Left colon (tissue), 2 donors: Measurements from ENCODE around the gene STIMATE. TPM values are rescaled to one million over a fixed set of nuclear protein-coding genes. Genes with fewer than 3 reads are reported as not detected.
A peak's percentile ranks its signal among the peaks of the same experiment; 100 is the strongest.

ENCODE experiments used
- ATAC-seq: fragments of 200-7000 bp; cut with Tn5 transposase; one replicate; pipeline ENCODE4 v1.9.1; 2020; ENCODE audit warnings: mild to moderate bottlenecking, moderate library complexity
- DNase-seq, 2 donors: peaks; one replicate each; pipeline ENCODE4 v3.0.0-alpha.2; 2020
- intact Hi-C, 2 donors: fragments of 100-400 bp; cut with DNase I in 1 of 2; cut with micrococcal nuclease in 1 of 2; formaldehyde crosslinking; loops; one replicate each; pipeline versions ENCODE4 v1.11.2 to v1.14.0; 2022; cut with DNase I, micrococcal nuclease
- total RNA-seq, 2 donors: library from RNA; stranded (reverse); fragmentation: NEBNext Ultra II Directional; extraction: Animal tissue kit (Norgen Biotek cat#: 25700); gene quantifications; one replicate each; pipeline ENCODE4 v1.2.1, GENCODE V29; 2021
- donor health status: DM: no; HTN: no; CAD: no.
- donor health status: DM: yes; HTN: yes; CAD: no.

Gene STIMATE
- total RNA-seq, 2 donors from 2014 or later = 10.0 to 13.6 TPM

DNA sequence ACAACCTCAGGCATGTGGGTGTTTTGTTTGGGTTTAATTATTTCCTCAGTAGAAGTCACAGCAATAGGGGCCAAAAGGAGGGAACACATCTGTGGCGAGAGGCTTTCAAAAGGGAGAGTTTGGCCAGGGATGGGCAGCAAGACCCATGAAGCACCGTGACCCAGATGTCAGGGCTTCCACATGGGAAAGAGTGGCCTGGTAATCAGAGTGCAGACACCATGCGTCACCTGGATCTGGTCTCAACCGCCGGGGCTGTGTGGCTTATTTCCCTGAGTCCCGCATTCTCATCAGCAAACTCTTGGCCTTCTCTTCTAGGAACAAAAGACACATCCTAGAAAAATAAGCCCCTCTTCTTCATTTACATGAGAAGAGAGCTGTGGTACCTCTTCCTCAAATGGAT is 50.1 kb downstream of the STIMATE start:
- ATAC-seq = no peak
- intact Hi-C loops = no loop called here
- no peak for DNase-seq

DNA sequence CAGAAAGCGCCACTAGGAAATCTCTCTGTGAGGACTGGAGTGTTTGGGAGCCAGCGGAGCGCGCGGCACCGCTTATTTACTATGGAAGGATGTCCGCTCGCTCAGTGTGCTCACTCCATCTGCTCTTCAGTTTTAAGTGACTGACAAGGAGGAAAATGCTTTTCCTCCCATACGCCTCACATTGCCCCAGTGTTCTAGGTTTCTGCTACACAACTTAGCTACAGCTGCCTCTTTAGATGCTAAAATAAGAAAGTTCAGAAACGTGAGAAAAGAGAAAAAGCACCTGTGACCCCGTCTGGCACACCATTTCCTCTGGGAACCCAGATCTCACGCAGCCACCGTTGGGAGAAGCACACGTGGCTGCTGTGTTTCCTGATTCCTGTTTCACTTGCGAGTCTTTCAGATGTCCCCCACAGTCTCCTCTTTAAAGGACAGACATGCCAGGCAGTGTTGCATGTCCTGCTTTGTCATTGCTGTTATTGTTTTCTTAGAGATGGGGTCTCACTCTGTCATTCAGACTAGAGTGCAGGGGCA is 50.8 kb downstream of the STIMATE start:
- intact Hi-C loops = no loop called here
- no peak for ATAC-seq
- no peak for DNase-seq

DNA sequence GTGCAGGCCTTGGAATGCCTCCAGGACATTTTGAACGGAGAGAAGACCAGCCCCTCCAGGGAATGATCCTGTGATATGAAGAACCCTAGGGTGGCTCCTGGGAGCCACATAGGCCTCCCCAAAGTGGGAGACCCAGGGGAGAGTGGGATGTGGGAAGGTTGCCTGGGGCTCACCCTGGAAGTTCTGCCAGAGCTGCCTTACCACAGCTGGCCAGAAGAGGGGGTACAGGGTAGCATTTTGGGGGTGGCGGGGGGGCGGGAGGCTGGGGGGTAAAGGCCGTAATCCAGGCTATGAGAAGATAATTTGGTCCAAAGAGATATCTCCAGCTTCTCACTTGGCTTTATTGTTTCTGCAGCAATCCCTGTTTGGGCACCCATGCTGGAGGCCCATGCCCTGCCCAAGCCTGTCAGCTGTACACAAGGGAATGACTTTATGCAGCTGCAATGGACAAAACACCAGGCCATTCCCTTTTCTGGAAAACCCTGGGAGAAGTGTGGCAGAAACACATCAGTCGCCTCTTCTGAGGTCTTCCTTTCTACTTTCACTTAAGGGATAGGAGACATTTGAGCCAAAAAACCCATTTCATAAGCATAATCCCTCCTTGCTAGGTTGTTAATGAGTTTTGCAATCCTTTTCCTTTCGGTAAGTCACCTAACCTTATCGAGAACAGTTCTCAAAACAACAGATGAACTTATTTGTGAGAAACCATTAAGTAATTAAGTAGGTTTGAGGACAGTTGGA is 51.5 kb downstream of the STIMATE start:
- ATAC-seq (peak; percentile 42), DNase-seq (no peak)
- intact Hi-C loops = no loop called here

GRCh38 chr3:52845157-52845556 is 52.2 kb downstream of the STIMATE start:
- DNase-seq = no peak
- peak; percentile 34 for ATAC-seq
- intact Hi-C loops = no loop called here

DNA sequence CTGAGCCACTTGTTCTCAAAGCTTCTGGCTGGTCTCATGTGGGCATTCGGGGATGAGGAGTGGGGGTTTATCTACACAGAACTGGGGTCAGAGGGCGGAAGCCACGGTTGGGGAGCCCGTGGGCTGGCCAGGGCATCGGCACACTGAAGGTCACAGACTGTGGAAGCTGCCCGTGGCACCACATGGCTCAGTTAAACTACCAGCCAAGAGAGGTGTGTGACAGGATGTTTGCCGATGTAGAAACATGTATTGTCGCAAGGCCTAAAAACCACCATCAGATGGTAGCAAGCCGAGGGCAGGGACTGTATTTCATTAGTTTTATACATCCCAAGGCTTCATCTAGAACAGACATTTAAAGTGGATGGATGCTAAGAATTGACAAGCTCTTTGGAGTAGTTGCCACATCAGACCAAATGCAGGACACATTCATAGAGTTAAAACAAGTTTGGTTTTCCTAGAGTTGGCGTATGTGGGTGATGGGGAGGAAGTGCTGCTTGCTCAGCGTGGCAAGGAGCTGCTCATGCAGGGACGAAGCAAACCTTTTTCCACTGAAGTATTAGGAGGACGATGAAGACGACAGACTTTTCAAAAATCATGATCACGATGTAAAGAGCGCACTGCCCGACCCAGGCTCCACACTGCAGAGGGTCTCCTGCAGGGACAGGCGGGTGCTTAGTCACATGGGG is 52.9 kb downstream of the STIMATE start:
- no peak for DNase-seq
- intact Hi-C loops = no loop called here
- ATAC-seq = no peak

DNA sequence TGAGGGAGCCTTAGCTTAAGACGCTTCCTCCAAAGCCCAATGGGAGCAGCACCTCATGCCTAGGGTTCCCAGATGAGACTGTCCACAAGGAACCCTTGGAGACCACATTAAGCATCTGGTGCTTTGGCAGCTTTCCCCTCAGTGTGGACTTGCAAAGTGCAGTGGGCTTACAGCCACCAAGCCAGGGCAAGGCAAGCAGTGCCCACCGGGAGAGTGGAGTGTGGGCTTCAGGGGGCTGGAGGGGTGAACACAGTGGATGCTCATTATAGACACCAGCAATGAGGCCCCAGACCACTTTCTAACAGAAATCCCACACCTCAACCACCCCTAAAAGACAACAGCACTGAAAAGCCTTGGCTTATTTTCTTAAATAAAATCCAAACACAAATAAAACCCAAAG is 53.5 kb downstream of the STIMATE start:
- intact Hi-C loops = no loop called here
- no peak for DNase-seq
- no peak for ATAC-seq

DNA sequence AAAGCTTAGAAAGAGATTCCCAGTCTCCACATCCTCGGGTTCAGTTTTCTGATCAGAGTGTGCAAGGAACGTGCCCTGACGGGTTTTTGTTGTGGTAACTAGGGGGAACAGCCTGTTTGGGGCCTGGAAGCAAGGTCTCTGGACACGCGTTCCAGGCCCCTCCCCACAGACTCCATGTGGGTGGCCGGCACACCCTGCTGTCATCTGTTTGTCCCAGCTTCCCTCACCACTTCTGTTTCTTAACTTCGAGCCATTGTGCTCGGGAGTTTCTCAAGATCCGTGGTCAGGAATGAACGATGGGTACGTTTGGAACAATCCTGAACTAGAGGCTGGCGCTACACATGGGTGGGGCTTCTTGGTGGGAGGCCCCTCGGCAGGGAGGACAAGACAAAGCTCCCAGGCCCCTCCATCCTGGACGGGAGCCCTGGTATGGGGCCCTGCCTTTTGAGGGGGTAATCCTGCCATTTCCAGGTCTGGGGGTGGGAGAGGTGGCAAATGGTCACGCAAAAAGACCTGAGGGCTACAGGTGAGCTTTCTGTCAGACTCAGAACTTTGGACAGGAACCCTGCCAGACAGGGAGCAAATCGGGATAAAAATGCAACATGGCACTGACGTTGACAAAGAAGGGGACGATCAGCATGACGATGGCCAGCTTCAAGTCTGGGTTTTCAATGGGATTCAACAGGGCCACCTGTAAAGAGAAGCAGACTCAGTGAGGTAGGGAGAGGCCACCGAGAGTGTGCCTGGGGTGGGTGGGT is 54.1 kb downstream of the STIMATE start:
- ATAC-seq (no peak), DNase-seq (no peak)
- intact Hi-C loops = no loop called here

DNA sequence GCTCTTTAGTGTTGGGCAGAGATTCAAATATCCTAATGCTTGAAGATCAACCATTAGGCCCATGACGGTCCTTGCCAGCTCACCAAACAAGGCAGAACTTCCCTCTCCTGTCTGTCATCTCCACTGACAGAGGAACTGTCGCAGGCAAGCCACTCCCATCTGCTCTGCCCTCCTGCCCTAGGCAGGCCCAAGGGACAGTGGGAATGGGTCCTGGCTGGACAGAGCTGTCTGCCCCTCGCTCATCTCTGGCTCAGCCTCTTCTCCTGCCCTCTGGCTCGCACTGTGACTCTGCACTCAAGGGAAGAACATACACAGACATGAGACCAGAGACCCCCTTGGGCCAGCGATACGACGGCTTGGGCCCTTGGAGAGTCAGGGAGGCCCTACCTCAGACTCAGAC is 54.9 kb downstream of the STIMATE start:
- no peak for ATAC-seq
- intact Hi-C loops = no loop called here
- no peak for DNase-seq

DNA sequence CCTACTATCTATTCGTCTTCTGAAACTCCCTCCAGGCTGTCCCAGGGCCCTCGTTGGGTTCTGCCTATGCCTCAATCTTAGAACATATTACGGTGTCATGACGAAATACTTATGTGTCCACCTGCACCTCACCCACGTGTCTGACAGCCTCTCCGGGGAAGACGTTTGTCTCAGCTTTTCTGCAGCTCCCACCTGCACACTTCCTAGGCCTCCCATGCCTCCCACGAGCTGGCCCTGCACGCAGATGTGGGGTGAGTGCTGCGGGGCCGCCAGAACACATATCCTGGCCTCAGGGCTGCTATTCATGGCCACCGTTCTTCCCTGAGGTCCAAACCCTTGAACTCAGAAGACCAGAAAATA is 55.4 kb downstream of the STIMATE start:
- intact Hi-C loops = no loop called here
- DNase-seq = no peak
- ATAC-seq = no peak

GRCh38 chr3:52841211-52841980 is 56.0 kb downstream of the STIMATE start:
- intact Hi-C loops = no loop called here
- DNase-seq = no peak
- no peak for ATAC-seq

- ATAC-seq (no peak), DNase-seq (no peak)
- intact Hi-C loops = no loop called here
Observed at GRCh38 chr3:52839892-52840545, 57.3 kb downstream of the STIMATE start.

GRCh38 chr3:52839268-52839575 is 58.1 kb downstream of the STIMATE start:
- intact Hi-C loops = no loop called here
- no peak for DNase-seq
- ATAC-seq = no peak

GRCh38 chr3:52838561-52839267 is 58.6 kb downstream of the STIMATE start:
- intact Hi-C loops = no loop called here
- ATAC-seq (no peak), DNase-seq (no peak)

GRCh38 chr3:52836986-52837385 is 60.4 kb downstream of the STIMATE start:
- ATAC-seq = no peak
- intact Hi-C loops = no loop called here
- no peak for DNase-seq

- DNase-seq = no peak
- intact Hi-C loops = no loop called here
- no peak for ATAC-seq
Observed at GRCh38 chr3:52836471-52836845, 60.9 kb downstream of the STIMATE start.

DNA sequence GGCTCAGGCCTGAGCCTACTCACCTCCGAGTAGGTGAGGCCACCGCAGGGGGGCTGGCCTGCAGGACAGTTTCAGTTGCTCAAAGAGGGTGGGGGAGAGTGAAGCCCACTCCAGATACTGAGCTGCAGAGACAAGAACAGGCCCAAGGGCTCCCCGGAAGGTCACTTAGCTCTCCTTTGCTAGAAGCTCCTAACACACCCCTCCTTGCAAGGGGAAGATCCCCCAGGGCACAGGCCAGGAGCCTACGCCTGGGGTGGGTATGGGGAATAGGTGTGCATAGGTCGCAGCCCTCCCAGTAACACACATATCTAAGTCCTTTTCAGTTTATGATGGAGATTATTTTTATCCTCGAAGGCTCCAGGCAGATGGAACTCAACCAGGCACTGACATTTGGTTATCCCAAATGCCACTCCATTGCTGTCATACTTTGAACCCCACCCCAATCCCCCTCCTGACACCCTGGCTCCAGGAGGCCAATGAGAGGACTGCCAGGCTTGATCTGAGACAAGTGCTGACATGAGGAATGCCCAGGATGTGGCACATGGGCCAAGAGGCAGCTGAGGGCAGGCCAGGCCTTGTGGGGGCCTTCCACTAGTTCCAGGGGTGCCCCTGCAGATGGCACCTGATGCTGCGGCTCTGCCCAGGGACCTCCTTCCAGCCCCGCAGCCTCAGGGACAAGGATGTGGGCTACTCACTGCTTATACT is 61.4 kb downstream of the STIMATE start:
- DNase-seq (no peak), ATAC-seq (no peak)
- intact Hi-C loops = no loop called here

DNA sequence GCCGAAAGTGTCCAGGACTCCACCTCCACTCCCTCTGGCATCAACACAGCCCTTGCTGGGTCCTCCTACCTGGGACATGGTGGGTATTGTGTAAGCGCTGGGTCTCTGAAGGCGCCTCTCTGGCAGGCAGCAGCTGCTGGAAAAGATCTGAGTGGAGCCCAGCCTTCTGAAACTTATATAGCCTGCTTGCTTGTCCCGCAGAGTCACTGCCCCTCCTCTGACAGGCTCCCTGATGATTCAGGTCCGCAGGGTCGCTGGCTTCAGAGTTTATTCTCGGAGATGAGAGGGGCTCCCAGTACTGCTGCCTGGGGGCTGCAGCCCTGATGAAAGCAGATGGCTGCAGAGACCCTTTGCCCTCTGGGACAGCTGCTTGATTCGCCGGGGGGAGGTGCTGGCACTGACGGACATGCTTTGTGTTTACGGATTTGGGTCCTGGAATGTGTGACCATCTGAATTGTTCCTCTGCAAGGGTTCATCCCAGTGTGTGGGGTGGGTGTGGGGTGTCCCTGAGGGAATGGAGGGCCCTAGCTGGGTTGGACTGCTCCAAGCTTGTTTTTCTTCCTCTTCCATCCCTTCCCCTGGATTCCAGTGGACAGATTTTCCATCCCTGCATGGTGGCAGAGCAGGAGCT is 62.4 kb downstream of the STIMATE start, which contains the start of gene MUSTN1:
MUSTN1 (minus strand) TSS at position 149 of the 631 bp plus-strand sequence; CDS start at position 78, 71 bp downstream.
- ATAC-seq = no peak
- no peak for DNase-seq

More for the DNA sequence above, 62.4 kb downstream of the STIMATE start, which contains the start of gene MUSTN1:
- intact Hi-C loops = no loop called here
